HG02884 (cell line): ENCODE results near the gene PAX2.

Source experiments
- ATAC-seq: cut with Tn5 transposase; IDR thresholded peaks from one replicate; pipeline ENCODE4 v1.9.1; 2021; ENCODE audit warnings: mild to moderate bottlenecking, moderate library complexity; ENCODE audit not compliant: unreplicated experiment

PAX2 gene

GRCh38 chr10:100784126-100784525, 38.7 kb downstream of the PAX2 start:
- ATAC-seq, result no peak

GRCh38 chr10:100786591-100786990, 41.2 kb downstream of the PAX2 start:
- ATAC-seq, result no peak

DNA sequence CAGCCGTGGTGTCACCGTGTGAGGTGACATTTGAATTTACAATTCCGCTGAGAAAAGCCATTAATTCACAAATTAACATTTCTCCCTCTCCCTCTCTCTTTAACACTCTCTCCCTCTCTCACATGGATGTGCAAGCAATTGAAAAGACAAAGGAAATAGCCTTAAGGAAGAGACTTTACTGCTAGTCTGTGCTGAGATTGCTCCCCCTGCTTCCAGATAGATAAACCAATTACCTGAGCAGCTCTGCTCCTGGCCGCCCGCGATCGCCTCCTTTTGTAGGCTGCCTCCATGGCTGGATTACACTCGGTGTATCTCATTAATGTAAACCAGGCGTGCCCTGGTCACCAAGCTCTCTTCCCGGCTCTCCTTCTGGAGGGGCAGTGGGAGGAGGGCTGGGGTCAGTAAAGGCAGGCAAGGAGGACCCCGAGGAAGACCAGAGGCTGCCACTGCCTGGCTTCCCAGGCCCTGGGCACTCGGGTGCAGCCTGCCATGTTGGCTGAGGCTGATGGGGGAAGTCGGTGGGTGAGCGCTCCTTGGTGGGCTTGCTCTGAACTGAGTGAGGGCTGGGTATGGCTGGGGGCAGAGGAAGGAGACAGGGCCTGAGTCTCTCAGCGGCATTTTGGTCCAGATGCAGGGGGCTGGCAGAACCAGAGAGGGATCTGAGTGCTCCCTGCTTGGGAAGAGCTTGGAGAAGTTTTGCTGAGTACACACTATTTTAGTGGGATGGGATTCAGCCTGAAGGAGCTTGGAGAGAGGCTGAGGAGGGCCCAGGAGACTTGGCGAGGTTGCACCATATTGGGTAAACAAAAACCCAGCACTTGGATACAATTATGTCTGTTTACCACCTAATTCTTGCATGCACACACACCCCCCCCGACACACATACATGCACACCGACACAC, 42.9 kb downstream of the PAX2 start:
- no peak for ATAC-seq

- ATAC-seq, result no peak
Measured at GRCh38 chr10:100790761-100791208, 45.4 kb downstream of the PAX2 start.

GRCh38 chr10:100791369-100792058, 46.1 kb downstream of the PAX2 start:
- no peak for ATAC-seq

DNA sequence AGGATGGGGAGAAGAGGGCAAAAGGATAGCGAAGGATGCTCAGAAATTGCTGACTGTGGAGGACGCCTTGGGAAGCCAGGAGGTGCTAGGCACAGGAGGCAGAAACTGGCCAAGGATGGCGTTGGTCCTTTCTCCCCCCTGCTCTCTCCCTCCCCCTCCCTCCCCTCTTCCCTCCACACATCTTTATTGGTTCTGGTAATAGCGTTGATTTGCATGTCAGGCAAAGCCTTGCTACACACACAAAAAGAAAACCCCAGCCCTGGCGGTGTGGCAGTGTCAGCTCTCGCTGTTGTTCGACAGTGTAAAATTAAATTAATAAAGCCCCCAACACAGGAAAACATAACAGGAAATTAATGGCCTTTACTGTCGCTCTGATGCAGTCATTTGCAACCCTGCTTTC, 47.2 kb downstream of the PAX2 start:
- no peak for ATAC-seq

GRCh38 chr10:100793055-100793454, 47.7 kb downstream of the PAX2 start:
- ATAC-seq, result no peak

DNA sequence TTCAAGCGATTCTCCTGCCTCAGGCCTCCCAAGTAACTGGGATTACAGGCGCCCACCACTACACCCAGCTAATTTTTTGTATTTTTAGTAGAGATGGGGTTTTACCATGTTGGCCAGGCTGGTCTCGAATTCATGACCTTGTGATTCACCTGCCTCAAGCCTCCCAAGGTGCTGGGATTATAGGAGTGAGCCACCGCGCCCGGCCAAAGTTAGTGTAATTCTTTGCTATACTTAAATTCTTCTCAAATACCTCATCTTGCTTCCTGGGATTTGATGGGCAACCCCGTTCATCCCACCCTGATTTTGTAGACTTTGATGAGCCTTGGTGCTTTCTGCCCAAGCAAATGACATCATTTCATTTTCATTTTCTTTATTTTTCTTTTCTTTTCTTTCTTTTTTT, 54.5 kb downstream of the PAX2 start:
- ATAC-seq, result no peak

- ATAC-seq, result no peak
Measured at GRCh38 chr10:100800931-100801330, 55.5 kb downstream of the PAX2 start.

GRCh38 chr10:100802196-100802595, 56.8 kb downstream of the PAX2 start:
- no peak for ATAC-seq

- no peak for ATAC-seq
Measured at GRCh38 chr10:100802607-100803006, 57.2 kb downstream of the PAX2 start.

DNA sequence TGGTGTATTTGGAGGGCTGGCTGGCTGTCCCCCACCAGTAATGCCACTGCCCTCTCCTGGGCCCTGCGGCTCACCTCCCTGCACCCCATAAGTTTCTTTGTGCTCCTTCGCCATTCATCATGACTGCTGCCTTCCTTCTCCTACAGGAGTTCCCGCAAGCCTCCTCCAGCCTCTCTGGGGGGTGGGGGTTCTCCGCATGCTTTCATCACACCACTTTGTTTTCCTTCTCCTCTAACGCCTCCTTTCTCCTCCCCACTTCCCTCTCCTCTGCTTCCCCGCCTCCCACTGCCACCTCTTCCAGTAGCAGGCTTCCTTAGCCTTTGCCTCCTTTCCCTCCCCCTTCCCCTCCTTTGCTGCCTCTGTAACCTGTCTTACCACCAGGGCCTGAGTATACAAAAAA, 58.1 kb downstream of the PAX2 start:
- ATAC-seq, result no peak

- no peak for ATAC-seq
Measured at GRCh38 chr10:100803908-100804307, 58.5 kb downstream of the PAX2 start.

DNA sequence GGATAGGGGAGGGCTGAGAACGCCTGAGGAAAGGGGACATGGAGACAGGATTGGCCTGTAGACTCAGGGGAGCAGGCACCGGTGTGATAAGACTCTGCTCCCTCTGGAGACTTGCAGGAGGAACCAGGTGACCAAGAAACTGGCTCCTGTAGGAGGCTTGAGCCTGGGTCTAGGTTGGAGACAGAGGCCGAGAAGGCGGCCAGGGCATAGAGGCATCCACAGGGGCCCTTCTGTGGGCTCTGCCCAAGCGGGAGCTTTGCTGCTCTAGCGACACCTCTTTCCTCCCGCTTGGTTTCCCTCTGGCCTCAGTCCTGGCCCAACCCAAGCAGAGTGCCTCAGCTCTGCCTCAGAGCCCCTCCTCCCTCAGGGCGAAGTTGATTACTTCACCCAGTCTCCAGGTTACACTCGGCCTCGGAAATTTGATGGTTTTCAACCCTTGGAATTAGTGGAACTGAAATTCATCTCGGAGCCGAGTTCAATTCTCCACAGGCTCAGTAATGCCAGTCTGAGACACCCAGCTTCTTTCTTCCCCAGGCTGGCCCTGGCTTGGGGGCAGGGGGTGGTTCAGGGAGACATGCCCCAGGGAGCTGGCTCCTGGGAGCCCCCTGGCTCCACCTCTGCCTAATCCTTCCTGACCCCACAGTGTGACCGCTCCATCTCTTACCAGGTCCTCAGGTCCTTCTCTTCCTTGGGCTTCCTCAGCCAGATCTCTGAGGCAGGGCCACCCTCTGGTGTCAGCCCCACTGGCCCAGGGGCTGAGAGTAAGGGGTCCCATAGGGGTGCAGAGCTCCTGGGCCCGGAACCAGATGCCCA, 60.4 kb downstream of the PAX2 start:
- no peak for ATAC-seq

- no peak for ATAC-seq
Measured at GRCh38 chr10:100806356-100806645, 60.9 kb downstream of the PAX2 start.

DNA sequence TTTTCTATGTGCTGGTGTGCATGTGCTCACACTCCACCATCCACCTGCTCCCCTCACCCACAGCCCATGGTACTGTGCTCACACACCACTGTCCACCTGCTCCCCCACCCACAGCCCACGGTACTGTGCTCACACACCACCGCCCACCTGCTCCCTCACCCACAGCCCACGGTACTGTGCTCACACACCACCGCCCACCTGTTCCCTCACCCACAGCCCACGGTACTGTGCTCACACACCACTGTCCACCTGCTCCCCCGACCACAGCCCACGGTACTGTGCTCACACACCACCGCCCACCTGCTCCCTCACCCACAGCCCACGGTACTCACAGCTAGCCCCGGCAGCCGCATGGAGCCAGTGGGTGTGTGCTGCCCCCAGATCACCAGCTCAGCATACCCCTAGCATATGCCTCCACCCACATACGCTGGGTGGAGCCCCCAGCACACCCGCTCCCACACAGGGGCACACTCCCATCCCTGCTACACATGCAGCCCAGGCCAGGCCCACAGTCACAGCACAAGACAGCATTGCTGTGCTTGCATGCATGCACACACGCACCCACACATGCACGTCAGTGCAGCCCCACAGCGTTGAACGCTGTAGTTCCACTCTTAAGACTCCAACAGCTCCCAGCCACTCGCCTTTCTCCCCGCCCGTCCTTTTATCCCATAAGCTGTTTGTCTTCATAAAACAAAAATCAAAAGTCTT, 62.0 kb downstream of the PAX2 start:
- ATAC-seq, result no peak

- no peak for ATAC-seq
Measured at GRCh38 chr10:100808876-100809275, 63.5 kb downstream of the PAX2 start.

- ATAC-seq, result no peak
Measured at GRCh38 chr10:100810091-100810834, 64.9 kb downstream of the PAX2 start.

- ATAC-seq, result no peak
Measured at GRCh38 chr10:100810835-100811116, 65.4 kb downstream of the PAX2 start.

GRCh38 chr10:100811261-100811660, 65.9 kb downstream of the PAX2 start:
- no peak for ATAC-seq
